GM03348 (cell line): ENCODE results near the gene GRM2.
"Not testable (repeated sequence)": the region's sequence is repeated elsewhere in the genome, so short reads cannot be mapped to it uniquely, and the experiment has no call there.

Source experiments
- DNase-seq: peaks from one replicate; pipeline ENCODE4 v3.0.0; 2012; ENCODE audit warnings: low spot score

GRM2 gene

GRCh38 chr3:51722362-51722761 lies 15.5 kb downstream of the GRM2 start:
- no peak for DNase-seq

DNA sequence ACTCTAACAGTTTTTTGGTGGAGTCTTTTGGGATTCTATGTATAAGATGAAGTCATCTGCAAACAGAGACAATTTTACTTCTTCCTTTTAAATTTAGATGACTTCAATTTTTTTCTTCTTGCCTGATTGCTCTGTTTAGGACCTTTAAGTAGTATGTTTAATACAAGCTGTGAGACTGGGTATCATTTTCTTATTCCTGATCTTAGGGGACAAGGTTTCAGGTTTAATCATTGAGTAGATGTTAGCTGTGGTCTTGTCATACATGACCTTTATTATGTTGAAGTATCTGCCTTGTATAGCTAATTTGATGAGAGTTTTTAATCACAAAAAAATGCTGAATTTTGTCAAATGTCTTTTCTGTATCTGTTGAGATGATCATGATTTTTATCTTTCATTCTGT lies 20.6 kb downstream of the GRM2 start:
- DNase-seq, result no peak

DNA sequence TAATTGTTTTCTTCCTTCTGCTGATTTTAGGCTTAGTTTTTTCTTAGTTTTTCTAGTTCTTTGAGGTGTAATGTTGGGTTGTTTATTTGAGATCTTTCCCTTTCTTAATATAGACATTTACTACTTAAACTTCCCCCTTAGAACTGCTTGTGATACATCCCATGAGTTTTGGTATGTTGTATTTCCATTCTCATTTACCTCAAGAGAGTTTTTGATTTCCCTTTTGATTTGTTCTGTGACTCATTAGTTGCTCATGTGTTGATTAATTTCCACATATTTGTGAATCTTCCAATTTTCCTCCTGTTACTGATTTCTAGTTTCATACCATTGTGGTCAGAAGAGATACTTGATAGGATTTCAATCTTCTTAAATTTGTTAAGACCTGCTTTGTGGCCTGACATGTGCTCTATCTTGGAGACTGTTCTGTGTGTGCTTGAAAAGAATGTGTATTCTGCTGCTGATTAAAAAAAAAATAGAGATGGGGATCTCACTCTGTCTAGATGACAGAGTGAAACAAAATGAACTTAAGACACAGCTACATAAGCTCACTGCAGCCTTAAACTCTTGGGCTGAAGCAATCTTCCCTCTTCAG lies 22.3 kb downstream of the GRM2 start:
- DNase-seq, result no peak

DNA sequence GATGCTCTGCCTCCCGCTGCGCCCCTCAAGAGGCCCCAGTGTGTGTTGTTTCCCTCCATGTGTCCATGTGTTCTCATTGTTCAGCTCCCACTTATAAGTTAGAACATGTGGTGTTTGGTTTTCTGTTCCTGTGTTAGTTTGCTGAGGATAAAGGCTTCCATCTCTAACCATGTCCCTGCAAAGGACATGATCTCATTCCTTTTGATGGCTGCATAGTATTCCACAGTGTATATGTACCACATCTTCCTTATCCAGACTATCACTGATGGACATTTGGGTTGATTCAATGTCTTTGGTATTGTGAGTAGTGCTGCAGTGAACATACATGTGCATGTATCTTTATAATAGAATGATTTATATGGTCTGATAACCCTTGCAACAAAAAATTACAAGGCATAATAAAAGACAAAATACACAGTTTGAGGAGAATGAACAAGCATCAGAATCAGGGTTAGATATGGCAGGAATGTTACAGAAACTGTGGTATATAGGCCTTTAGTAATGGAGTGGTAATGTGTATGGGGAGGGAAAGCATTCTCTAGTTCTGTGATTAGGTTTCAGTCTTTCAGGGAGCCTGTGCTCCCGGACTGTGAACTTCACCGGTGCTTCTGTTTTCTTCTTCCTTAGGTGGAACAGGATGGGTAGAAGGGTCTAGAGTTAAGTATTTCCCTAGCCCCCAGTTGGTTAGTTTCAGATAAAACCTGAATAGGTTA lies 27.1 kb downstream of the GRM2 start:
- DNase-seq, result no peak

- no peak for DNase-seq
These were observed 27.7 kb downstream of the GRM2 start for GRCh38 chr3:51734572-51734907.

DNA sequence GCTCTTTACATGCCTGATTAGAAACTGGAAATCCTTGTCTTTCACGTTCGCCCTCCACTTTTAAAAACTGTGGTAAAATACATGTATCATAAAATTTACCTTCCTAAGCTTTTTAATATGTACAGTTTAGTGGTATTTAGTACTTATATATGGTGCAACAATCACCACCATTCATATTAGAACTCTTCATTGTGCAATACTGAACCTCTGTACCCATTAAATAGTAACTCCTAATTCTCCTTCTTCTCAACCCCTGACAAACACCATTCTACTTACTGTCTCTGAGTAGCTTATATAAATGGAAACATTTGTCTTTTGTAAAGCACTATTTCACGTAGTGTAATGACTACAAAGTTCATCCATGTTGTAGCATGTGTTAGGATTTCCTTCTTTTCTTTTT lies 28.2 kb downstream of the GRM2 start:
- no peak for DNase-seq

DNA sequence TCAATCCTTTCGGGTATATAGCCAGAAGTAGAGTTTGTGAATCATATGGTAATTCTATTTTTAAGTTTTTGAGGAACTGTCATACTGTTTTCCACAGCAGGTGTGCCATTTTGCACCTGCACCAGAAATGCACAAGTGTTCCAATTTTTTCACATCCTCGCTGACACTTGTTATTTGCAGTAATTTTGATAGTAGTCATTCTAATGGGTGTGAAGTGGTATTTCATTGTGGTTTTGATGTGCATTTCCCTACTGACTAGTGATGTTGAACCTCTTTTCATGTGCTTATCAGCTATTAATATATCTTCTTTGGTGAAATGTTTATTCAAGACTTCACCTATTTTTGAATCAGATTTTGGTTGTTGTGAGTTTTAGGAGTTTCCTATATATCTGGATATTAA lies 29.1 kb downstream of the GRM2 start:
- DNase-seq, result no peak

DNA sequence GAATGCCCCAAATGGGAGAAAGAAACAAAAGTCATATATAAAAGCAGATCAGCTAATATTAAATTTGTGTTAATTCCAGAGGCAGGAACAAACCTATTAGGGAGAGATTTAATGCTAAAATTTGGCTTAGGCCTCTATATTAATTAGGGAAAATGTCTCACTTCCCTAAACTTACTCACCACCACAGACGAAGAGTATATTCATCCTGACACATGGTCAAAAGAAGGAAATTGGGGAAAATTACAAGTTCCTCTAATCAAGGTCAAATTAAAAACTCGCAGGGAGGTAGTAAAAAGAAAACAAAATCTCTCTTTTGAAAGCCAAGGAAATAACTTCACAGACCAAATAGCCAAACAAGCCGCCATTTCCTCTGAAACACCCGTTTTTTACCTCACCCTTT lies 32.2 kb downstream of the GRM2 start:
- no peak for DNase-seq

DNA sequence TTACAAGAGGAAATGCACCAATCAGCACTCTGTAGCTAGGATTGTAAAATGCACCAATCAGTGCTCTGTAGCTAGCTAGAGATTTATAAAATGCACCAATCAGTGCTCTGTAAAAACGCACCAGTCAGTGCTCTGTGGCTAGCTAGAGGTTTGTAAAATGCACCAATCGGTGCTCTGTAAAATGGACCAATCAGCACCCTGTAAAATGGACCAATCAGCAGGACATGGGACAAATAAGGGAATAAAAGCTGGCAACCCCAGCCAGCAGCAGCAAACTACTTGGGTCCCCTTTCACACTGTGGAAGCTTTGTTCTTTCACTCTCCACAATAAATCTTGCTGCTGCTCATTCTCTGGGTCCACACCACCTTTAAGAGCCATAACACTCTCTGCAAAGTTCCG lies 35.5 kb downstream of the GRM2 start:
- DNase-seq, result not testable (repeated sequence)

GRCh38 chr3:51742978-51743377 lies 36.1 kb downstream of the GRM2 start:
- DNase-seq, result not testable (repeated sequence)

DNA sequence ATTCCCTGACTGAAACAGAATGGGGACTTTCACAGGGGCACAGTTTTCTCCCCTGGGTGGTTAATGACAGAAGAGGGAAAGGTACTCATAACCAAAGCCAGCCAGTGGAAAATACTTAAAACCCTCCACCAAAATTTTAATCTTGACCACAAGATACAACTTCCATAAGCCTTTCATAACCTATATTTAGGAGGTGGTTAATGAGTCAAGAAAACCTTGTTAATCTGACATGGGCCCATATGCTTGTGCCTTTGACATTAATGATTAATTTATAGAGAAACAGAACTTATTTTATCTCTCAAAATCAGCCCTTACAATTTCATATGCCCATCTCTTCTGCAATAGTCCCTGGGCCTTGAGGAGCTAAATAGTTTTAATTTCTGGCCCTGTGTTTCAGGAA lies 41.0 kb downstream of the GRM2 start:
- no peak for DNase-seq

- no peak for DNase-seq
These were observed 41.5 kb downstream of the GRM2 start for GRCh38 chr3:51748327-51748726.

- no peak for DNase-seq
These were observed 44.0 kb downstream of the GRM2 start for GRCh38 chr3:51750878-51751277.

- DNase-seq, result no peak
These were observed 44.4 kb downstream of the GRM2 start for GRCh38 chr3:51751287-51751686.

GRCh38 chr3:51753763-51754750 lies 47.2 kb downstream of the GRM2 start:
- not testable (repeated sequence) for DNase-seq

- no peak for DNase-seq
These were observed 52.3 kb downstream of the GRM2 start for GRCh38 chr3:51759203-51759602.
